ENCODE data around the gene RNU7-1. TPM values are rescaled to one million over a fixed set of nuclear protein-coding genes. Genes with fewer than 3 reads are reported as not detected.

RNU7-1 gene
- total RNA-seq, 4 donors from 2014 or later: not detected

GRCh38 chr12:6959805-6960592 is 16.4 kb downstream of the RNU7-1 start:
- TF ChIP-seq CTCF (IDR thresholded peaks at IDR 0.05): no peak
- DNase-seq (ENCODE audit: low spot score): no peak
- ATAC-seq (ENCODE audit: low FRiP score): no peak

GRCh38 chr12:6960593-6961277 is 17.1 kb downstream of the RNU7-1 start:
- DNase-seq (ENCODE audit: low spot score) (no peak), ATAC-seq (ENCODE audit: low FRiP score) (no peak)
- TF ChIP-seq CTCF (IDR thresholded peaks at IDR 0.05): no peak

- DNase-seq (ENCODE audit: low spot score): no peak
- TF ChIP-seq CTCF (IDR thresholded peaks at IDR 0.05): no peak
- ATAC-seq (ENCODE audit: low FRiP score): peak; percentile 63
Measured at GRCh38 chr12:6961278-6961694, 17.7 kb downstream of the RNU7-1 start.

- TF ChIP-seq CTCF (IDR thresholded peaks at IDR 0.05): no peak
- DNase-seq (ENCODE audit: low spot score): peak; percentile 54
- ATAC-seq (ENCODE audit: low FRiP score): peak; percentile 50
Measured at GRCh38 chr12:6961695-6962284, 18.2 kb downstream of the RNU7-1 start.

- no peak for TF ChIP-seq CTCF (IDR thresholded peaks at IDR 0.05)
- no peak for DNase-seq (ENCODE audit: low spot score)
- no peak for ATAC-seq (ENCODE audit: low FRiP score)
Measured at GRCh38 chr12:6962285-6963015, 18.8 kb downstream of the RNU7-1 start.

- DNase-seq (ENCODE audit: low spot score) (no peak), ATAC-seq (ENCODE audit: low FRiP score) (no peak)
- no peak for TF ChIP-seq CTCF (IDR thresholded peaks at IDR 0.05)
Measured at GRCh38 chr12:6963016-6963731, 19.6 kb downstream of the RNU7-1 start.
